Measurements from ENCODE around the gene ZNF19. TPM values are rescaled to one million over a fixed set of nuclear protein-coding genes. Genes with fewer than 3 reads are reported as not detected.

The ZNF19 gene
- total RNA-seq, 1 donor from 2014 or later, result 2.1 TPM

- H3K9me3 Mint-ChIP-seq, result no peaks in the 10 kb centered on the region
- H3K36me3 Mint-ChIP-seq (ENCODE audit: low read depth), result no peaks in the 10 kb centered on the region
- H3K4me1 Mint-ChIP-seq, result peaks cover 2% of the 10 kb centered on the region
- H3K4me3 Mint-ChIP-seq, result no peak overlapping the region
- H3K27me3 Mint-ChIP-seq, result peaks cover 35% of the 10 kb centered on the region
- intact Hi-C loops (cut with micrococcal nuclease), result no loop called here
- H3K27ac Mint-ChIP-seq, result no peak overlapping the region
- DNase-seq, result peak; percentile 63
Observed at GRCh38 chr16:71426069-71426879, 62.9 kb downstream of the ZNF19 start.

GRCh38 chr16:71425746-71426068 lies 63.4 kb downstream of the ZNF19 start:
- Mint-ChIP-seq H3K27ac (no peak overlapping the region), H3K36me3 (ENCODE audit: low read depth) (no peaks in the 10 kb centered on the region), H3K27me3 (peaks cover 35% of the 10 kb centered on the region), H3K9me3 (no peaks in the 10 kb centered on the region), H3K4me3 (no peak overlapping the region), H3K4me1 (peaks cover 2% of the 10 kb centered on the region)
- intact Hi-C loops (cut with micrococcal nuclease), result no loop called here
- no peak for DNase-seq

GRCh38 chr16:71424626-71425025 lies 64.5 kb downstream of the ZNF19 start:
- H3K4me1 Mint-ChIP-seq, result peaks cover 2% of the 10 kb centered on the region
- no peak overlapping the region for H3K27ac Mint-ChIP-seq
- no peaks in the 10 kb centered on the region for H3K36me3 Mint-ChIP-seq (ENCODE audit: low read depth)
- no peaks in the 10 kb centered on the region for H3K9me3 Mint-ChIP-seq
- no peak overlapping the region for H3K4me3 Mint-ChIP-seq
- H3K27me3 Mint-ChIP-seq, result peaks cover 35% of the 10 kb centered on the region
- no peak for DNase-seq
- intact Hi-C loops (cut with micrococcal nuclease), result no loop called here

DNA sequence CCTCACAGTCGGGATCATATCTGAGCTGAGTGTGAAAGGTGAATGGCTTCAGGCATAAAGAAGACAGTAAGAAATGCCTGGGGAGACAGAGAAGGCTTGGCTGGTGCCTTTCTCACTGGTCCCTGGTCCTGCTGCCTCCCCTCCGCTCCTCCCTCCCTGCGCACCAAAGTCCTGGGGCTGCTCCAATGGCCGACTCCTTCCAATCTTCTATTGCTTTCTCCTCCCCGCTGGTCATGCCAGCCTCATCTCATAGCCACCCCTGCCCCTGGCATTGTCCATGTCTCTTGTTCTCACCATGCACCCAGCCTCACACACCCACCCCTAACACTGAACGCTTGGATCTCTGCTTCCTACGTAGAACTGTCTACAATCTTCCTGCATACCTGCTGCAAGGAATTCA lies 65.3 kb downstream of the ZNF19 start:
- peaks cover 2% of the 10 kb centered on the region for H3K4me1 Mint-ChIP-seq
- no peak overlapping the region for H3K27ac Mint-ChIP-seq
- H3K27me3 Mint-ChIP-seq, result peaks cover 33% of the 10 kb centered on the region
- H3K9me3 Mint-ChIP-seq, result no peaks in the 10 kb centered on the region
- no peaks in the 10 kb centered on the region for H3K36me3 Mint-ChIP-seq (ENCODE audit: low read depth)
- H3K4me3 Mint-ChIP-seq, result no peak overlapping the region
- no peak for DNase-seq
- intact Hi-C loops (cut with micrococcal nuclease), result no loop called here

Other genes with a start within 250 kb of the ZNF19 start
- gene CMTR2, start 199.9 kb downstream of the ZNF19 start, total RNA-seq, result 20.0 and 20.8 TPM in 2 replicates
- not detected in 2 replicates for gene CALB2, start 130.6 kb downstream of the ZNF19 start, total RNA-seq
- not detected in 2 replicates for gene TLE7, start 47.3 kb downstream of the ZNF19 start, total RNA-seq
- 5.2 and 6.1 TPM in 2 replicates for gene ZNF23, start 27.1 kb downstream of the ZNF19 start, total RNA-seq
- not detected in 2 replicates for gene CHST4, start 37.1 kb upstream of the ZNF19 start, total RNA-seq
- gene TAT, start 87.8 kb upstream of the ZNF19 start, total RNA-seq, result not detected in 2 replicates
- gene MARVELD3, start 136.9 kb upstream of the ZNF19 start, total RNA-seq, result not detected in 2 replicates
- gene PHLPP2, start 235.4 kb upstream of the ZNF19 start, total RNA-seq, result 14.8 and 18.2 TPM in 2 replicates

Measured in activated CD4-positive, alpha-beta T cell treated with anti-CD3 and anti-CD28 coated beads, Interleukin-2, amount 10 ng/mL, durations not matched to agents 24 days and 14 days (primary cell).